ENCODE data around the gene FAR2.

Gene FAR2

DNA sequence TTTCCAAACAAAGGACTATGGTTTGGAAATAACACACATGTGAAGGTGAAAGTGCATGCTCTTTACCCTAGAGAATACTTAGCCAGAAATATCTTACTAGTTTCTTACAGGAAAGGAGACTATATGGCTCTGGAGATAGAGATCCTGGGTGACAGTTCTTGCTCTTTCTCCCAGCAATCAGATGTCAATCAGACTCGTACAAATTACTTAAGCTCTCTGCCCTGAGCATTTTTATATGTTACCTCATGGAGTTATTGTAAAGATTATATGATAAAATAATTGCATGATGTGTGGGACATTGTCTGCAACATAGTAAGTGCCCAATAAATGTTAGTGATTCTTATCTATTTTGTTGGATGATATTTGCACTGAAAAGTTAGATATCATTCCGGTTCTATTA lies 76.8 kb downstream of the FAR2 start:
- Histone ChIP-seq H3K4me1 (peaks cover 25% of the 10 kb centered on the region), H3K36me3 (peaks cover 3% of the 10 kb centered on the region; the same call in 1 of the 2 replicates), H3K9me3 (no peaks in the 10 kb centered on the region), H3K4me3 (ENCODE audit: low read depth, low read length) (no peak overlapping the region), H3K27me3 (no peaks in the 10 kb centered on the region)
- DNase-seq = no peak
- TF ChIP-seq, protein P1, sequence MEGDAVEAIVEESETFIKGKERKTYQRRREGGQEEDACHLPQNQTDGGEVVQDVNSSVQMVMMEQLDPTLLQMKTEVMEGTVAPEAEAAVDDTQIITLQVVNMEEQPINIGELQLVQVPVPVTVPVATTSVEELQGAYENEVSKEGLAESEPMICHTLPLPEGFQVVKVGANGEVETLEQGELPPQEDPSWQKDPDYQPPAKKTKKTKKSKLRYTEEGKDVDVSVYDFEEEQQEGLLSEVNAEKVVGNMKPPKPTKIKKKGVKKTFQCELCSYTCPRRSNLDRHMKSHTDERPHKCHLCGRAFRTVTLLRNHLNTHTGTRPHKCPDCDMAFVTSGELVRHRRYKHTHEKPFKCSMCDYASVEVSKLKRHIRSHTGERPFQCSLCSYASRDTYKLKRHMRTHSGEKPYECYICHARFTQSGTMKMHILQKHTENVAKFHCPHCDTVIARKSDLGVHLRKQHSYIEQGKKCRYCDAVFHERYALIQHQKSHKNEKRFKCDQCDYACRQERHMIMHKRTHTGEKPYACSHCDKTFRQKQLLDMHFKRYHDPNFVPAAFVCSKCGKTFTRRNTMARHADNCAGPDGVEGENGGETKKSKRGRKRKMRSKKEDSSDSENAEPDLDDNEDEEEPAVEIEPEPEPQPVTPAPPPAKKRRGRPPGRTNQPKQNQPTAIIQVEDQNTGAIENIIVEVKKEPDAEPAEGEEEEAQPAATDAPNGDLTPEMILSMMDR (IDR thresholded peaks at IDR 0.05; ENCODE audit: low read depth, low read length) = no peak

DNA sequence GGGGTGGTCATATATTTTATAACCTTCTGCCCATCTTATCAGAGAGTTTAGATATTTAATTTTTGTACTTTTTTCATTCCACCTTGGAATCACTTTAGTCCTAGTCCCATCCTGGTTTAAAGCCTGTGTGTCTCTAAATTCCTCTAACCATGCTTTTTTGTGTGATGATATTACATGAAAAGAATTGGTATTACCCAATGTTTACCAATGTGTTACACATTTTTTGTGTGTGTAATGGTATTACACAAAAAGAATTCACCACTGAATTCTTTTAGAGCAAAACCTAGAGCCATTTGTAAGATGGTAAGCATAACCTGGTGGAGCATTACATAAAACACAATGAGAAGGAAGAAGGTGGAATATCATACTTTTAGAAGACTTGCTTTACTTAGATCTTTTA lies 77.5 kb downstream of the FAR2 start:
- H3K36me3 ChIP-seq = peaks cover 3% of the 10 kb centered on the region; the same call in 1 of the 2 replicates
- H3K27me3 ChIP-seq = no peaks in the 10 kb centered on the region
- TF ChIP-seq, protein P1 (IDR thresholded peaks at IDR 0.05; ENCODE audit: low read depth, low read length) = no peak
- H3K4me3 ChIP-seq (ENCODE audit: low read depth, low read length) = no peak overlapping the region
- no peaks in the 10 kb centered on the region for H3K9me3 ChIP-seq
- peaks cover 25% of the 10 kb centered on the region for H3K4me1 ChIP-seq
- no peak for DNase-seq

DNA sequence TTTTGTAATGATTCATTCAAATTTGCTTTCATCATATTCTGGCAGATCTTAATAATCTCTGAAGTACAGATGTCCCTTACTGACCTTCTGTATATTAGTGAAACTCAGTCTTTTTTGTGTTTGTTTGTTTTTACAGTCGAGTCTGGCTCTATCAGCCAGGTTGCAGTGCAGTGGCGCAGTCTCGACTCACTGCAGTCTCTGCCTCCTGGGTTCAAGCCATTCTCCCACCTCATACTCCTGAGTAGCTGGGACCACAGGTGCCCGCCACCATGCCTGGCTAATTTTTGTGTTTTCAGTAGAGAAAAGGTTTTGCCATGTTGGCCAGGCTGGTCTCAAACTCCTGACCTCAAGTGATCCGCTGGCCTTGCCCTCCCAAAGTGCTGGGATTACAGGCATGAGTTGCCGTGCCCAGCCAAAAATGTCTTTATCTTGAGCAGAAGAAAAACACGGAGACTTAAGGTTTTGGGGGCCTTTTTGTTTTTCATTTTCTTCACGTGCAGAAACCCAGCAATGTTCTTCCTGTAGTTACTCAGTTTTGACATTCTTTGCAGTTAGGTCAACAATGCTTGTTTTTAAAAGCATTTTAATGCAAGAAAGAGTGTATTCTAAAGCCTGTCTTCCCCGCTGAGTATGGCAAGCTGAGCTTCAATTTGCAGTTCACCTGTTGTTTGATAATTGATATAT lies 79.5 kb downstream of the FAR2 start:
- no peaks in the 10 kb centered on the region for H3K27me3 ChIP-seq
- no peak overlapping the region for H3K4me3 ChIP-seq (ENCODE audit: low read depth, low read length)
- H3K9me3 ChIP-seq = no peaks in the 10 kb centered on the region
- H3K4me1 ChIP-seq = peaks cover 17% of the 10 kb centered on the region
- H3K36me3 ChIP-seq = peaks cover 3% of the 10 kb centered on the region; the same call in 1 of the 2 replicates
- TF ChIP-seq, protein P1 (IDR thresholded peaks at IDR 0.05; ENCODE audit: low read depth, low read length) = no peak
- no peak for DNase-seq

DNA sequence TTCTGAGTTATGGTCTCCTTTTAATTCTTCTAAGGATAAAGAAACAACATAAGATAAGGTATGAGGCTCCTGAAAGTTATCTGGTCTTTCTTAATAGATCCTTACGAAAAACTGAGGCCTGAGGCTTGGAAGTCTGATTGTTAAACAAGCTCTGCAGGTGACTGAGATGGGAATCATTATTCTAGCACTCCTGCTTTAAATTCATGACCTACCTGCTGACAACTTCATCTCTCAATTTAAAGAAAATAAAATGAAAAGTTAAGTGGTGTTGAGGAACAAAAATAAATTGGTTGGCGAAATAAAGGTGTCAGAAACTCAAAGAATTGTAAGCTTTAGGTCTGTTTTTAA lies 80.1 kb downstream of the FAR2 start:
- DNase-seq = no peak
- TF ChIP-seq, protein P1 (IDR thresholded peaks at IDR 0.05; ENCODE audit: low read depth, low read length) = no peak
- H3K4me3 ChIP-seq (ENCODE audit: low read depth, low read length) = no peak overlapping the region
- no peaks in the 10 kb centered on the region for H3K9me3 ChIP-seq
- peaks cover 13% of the 10 kb centered on the region for H3K4me1 ChIP-seq
- no peaks in the 10 kb centered on the region for H3K27me3 ChIP-seq
- H3K36me3 ChIP-seq = peaks cover 3% of the 10 kb centered on the region; the same call in 1 of the 2 replicates

DNA sequence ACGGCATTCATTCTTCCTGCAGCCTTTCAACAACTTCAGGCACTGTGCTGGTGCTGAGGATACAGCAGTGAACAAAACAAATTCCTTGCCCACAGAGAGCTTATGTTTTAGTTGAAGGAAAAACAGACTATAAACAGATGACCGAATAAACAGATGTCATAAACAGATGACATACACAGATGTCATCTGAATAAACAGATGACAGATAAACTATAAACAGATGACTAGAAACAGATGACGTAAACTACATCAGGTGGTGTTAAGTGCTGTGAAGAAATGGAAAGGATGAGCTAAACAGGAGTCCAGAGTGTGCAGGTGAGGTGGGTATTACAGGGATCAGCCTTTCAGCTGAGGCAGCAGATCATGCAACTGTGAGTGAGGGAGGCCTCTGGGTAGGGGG lies 80.9 kb downstream of the FAR2 start:
- TF ChIP-seq, protein P1 (IDR thresholded peaks at IDR 0.05; ENCODE audit: low read depth, low read length) = no peak
- Histone ChIP-seq H3K36me3 (peaks cover 3% of the 10 kb centered on the region; the same call in 1 of the 2 replicates), H3K4me3 (ENCODE audit: low read depth, low read length) (no peak overlapping the region)

DNA sequence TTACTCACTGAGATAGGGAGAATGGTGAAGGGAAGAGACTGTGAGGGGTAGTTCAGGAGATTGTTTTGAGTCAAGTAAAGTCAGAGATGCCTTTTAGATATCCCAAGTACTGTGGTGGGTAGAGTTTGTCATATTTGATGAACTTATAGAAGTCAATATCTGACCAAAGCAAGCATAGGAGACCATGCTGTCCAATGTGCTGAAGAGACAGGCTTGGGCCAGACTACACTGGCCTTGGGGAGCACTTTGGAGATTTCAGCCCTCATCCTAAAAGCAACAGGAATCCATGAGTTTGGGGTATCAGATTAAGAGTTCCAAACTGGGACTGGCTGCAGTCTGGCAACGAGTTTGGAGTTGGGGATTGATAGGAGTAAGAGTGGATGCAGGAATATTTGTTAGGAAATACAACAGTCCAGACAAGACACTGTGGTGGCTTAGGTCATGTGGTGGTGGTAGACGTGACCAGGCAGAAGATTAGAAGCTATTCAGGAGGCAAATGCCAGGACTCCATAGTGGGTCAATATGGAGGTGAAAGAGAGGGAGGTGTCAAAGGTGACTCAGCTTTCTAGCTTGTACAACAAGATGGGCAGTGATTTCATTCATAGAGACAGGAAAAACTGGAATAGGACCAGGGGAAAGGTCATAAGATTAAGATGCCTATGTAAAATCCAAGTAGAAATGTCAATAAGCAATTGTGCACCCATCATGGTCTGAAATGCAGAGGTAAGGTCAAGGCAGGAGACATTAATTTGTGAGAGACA lies 81.9 kb downstream of the FAR2 start:
- H3K36me3 ChIP-seq = peaks cover 3% of the 10 kb centered on the region; the same call in 1 of the 2 replicates
- no peaks in the 10 kb centered on the region for H3K9me3 ChIP-seq
- TF ChIP-seq, protein P1 (IDR thresholded peaks at IDR 0.05; ENCODE audit: low read depth, low read length) = no peak
- H3K4me1 ChIP-seq = peaks cover 9% of the 10 kb centered on the region
- no peak overlapping the region for H3K4me3 ChIP-seq (ENCODE audit: low read depth, low read length)
- no peaks in the 10 kb centered on the region for H3K27me3 ChIP-seq
- DNase-seq = no peak

More for the DNA sequence above, 80.9 kb downstream of the FAR2 start:
- peaks cover 9% of the 10 kb centered on the region for H3K4me1 ChIP-seq
- DNase-seq = no peak
- no peaks in the 10 kb centered on the region for H3K9me3 ChIP-seq
- H3K27me3 ChIP-seq = no peaks in the 10 kb centered on the region
